ENCODE results near the gene CFAP73. TPM values are rescaled to one million over a fixed set of nuclear protein-coding genes. Genes with fewer than 3 reads are reported as not detected.

The CFAP73 gene
- total RNA-seq, 1 experiment from 2014 or later: 0.34 TPM

DNA sequence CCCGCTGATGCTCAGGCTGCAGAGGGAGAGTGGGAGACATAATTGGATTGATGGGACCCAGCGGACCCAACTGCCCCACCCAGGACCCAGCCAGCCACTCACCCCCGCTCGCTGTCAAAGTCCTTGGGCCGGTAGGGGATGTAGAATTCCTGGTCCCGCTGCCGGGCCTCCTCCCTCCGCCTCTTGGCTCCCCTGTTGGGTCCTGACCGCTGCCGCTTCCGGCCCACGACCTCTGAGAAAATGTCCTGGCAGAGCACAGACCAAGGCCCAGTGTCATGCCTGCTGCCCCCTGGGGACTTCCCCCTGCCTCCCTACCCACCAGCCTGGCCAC, 13.5 kb downstream of the CFAP73 start:
- ChIA-PET CTCF (no interaction called here), POLR2A (no interaction called here), RAD21 (ENCODE audit: low non-redundant PET in 1 of 2, low total read pairs in 2 of 2, uncharacterized antibody in 2 of 2, unreplicated experiment in 2 of 2) (no interaction called here)
- no peak overlapping the region for H2AFZ ChIP-seq (ENCODE audit: low read depth, low read length, poor library complexity, severe bottlenecking)
- no peak overlapping the region for H3K27ac ChIP-seq (ENCODE audit: low read depth, low read length)
- no peak overlapping the region for H3K4me3 ChIP-seq (replicated peaks in 1 of 2; ENCODE audit: low read depth in 1 of 2, low read length in 2 of 2)
- H3K9me3 ChIP-seq (ENCODE audit: control insufficient read depth in 1 of 2, insufficient read depth in 1 of 2, low read depth in 1 of 2, low read length in 2 of 2): no peaks in the 10 kb centered on the region
- peaks cover 28 to 46% of the 10 kb centered on the region in 2 experiments for H3K36me3 ChIP-seq (ENCODE audit: control insufficient read depth in 1 of 2, insufficient read depth in 2 of 2, low read length in 2 of 2)
- DNase-seq (ENCODE audit: low read depth, low spot score): no peak
- TF ChIP-seq SRF (IDR thresholded peaks at IDR 0.05; ENCODE audit: low read depth) (no peak), RAD21 (IDR thresholded peaks at IDR 0.05; ENCODE audit: low read depth) (no peak), CTCF (IDR thresholded peaks at IDR 0.05 in 2 of 3, conservative IDR thresholded peaks at IDR 0.05 in 1 of 3; ENCODE audit: borderline replicate concordance in 1 of 3, insufficient read depth in 1 of 3, low read depth in 2 of 3, low read length in 2 of 3) (no peak), REST (IDR thresholded peaks at IDR 0.05; ENCODE audit: low read depth) (no peak), POLR2A (IDR thresholded peaks at IDR 0.05; ENCODE audit: borderline replicate concordance, extremely low read depth, insufficient read depth, insufficient read length) (no peak), FOSL1 (IDR thresholded peaks at IDR 0.05; ENCODE audit: low read depth) (no peak), ZFX (IDR thresholded peaks at IDR 0.05) (no peak), JUND (IDR thresholded peaks at IDR 0.05) (no peak), SIN3A (IDR thresholded peaks at IDR 0.05; ENCODE audit: low read depth) (no peak), CEBPB (IDR thresholded peaks at IDR 0.05; ENCODE audit: low read depth) (no peak), EGR1 (IDR thresholded peaks at IDR 0.05; ENCODE audit: low read depth) (no peak), EZH2phosphoT487 (IDR thresholded peaks at IDR 0.05; ENCODE audit: borderline replicate concordance) (no peak)
- no peak overlapping the region for H3K9ac ChIP-seq (ENCODE audit: low read length)
- no peak overlapping the region for H3K4me2 ChIP-seq (ENCODE audit: low read length)
- no peaks in the 10 kb centered on the region for H3K27me3 ChIP-seq (ENCODE audit: insufficient read depth, low read length)
- peaks cover 4% of the 10 kb centered on the region; the same call in 1 of the 2 replicates for H4K20me1 ChIP-seq (ENCODE audit: insufficient read depth)
- no peaks in the 10 kb centered on the region for H3K9me2 ChIP-seq (ENCODE audit: insufficient read depth)
- H3K4me1 ChIP-seq (ENCODE audit: control insufficient read depth in 1 of 2, insufficient read depth in 2 of 2, low read length in 2 of 2): peaks cover 0 to 10% of the 10 kb centered on the region in 2 experiments; a peak in 2 of 4 replicates
- intact Hi-C loops (cut with micrococcal nuclease): no loop called here
- H3K79me2 ChIP-seq (ENCODE audit: insufficient read depth, low read length): no peaks in the 10 kb centered on the region
- BruUV-seq (replicated peaks): no TSS peak
- no peak for ATAC-seq

All from HCT116 (cell line).